Panc1 (cell line): Measurements from ENCODE around the gene MED13L.

Experiments used
- CTCF ChIP-seq: fragments of 450-650 bp; IDR thresholded peaks from 2 replicates; pipeline ENCODE4 v1.5.1; 2017; ENCODE audit warnings: mild to moderate bottlenecking
- POLR2AphosphoS5 ChIP-seq: IDR thresholded peaks from 2 replicates; pipeline ENCODE4 v1.6.1; 2012; ENCODE audit warnings: mild to moderate bottlenecking, low read depth, low read length, moderate library complexity
- REST ChIP-seq, 2 experiments: IDR thresholded peaks; 2 replicates each; pipeline ENCODE4 v1.6.1; 2011 to 2012; ENCODE audit warnings: low read depth in 2 of 2, control low read depth in 1 of 2, low read length in 1 of 2, mild to moderate bottlenecking in 1 of 2, moderate library complexity in 1 of 2; ENCODE audit not compliant: insufficient read depth in 1 of 2
- TCF7L2 ChIP-seq: IDR thresholded peaks from 2 replicates; pipeline ENCODE4 v1.6.1; 2011; ENCODE audit warnings: mild to moderate bottlenecking, low read depth, low read length, inconsistent platforms

GRCh38 chr12:116236148-116236731 is 41.3 kb downstream of the MED13L start:
- TF ChIP-seq REST (IDR thresholded peaks at IDR 0.05; ENCODE audit: insufficient read depth in 1 of 2, low read depth in 2 of 2, low read length in 1 of 2) (no peak), CTCF (peak; percentile 76), POLR2AphosphoS5 (no peak), TCF7L2 (no peak)
